HEK293T (cell line): ENCODE results near the gene VAV2.

Experiments used
- ARNT ChIP-seq: fragments of 450-650 bp; IDR thresholded peaks from 2 replicates; pipeline ENCODE4 v1.6.1; 2017; ENCODE audit warnings: mild to moderate bottlenecking
- BHLHE40 ChIP-seq: fragments of 450-650 bp; IDR thresholded peaks from 2 replicates; pipeline ENCODE4 v1.6.1; 2016; ENCODE audit warnings: mild to moderate bottlenecking, moderate library complexity, borderline replicate concordance
- ELF4 ChIP-seq: fragments of 450-650 bp; IDR thresholded peaks from 2 replicates; pipeline ENCODE4 v1.6.1; 2017; ENCODE audit warnings: antibody characterized with exemption
- FOXA1 ChIP-seq: fragments of 450-650 bp; IDR thresholded peaks from 2 replicates; pipeline ENCODE4 v1.6.1; 2016; ENCODE audit warnings: mild to moderate bottlenecking
- FOXK2 ChIP-seq: fragments of 450-650 bp; IDR thresholded peaks from 2 replicates; pipeline ENCODE4 v1.6.1; 2016; ENCODE audit warnings: mild to moderate bottlenecking
- FOXM1 ChIP-seq: fragments of 450-650 bp; IDR thresholded peaks from 2 replicates; pipeline ENCODE4 v1.6.1; 2017; ENCODE audit warnings: mild to moderate bottlenecking, borderline replicate concordance
- HDGF ChIP-seq: fragments of 450-650 bp; IDR thresholded peaks from 2 replicates; pipeline ENCODE4 v1.6.1; 2017; ENCODE audit warnings: antibody characterized with exemption, borderline replicate concordance
- TARDBP ChIP-seq: fragments of 450-650 bp; IDR thresholded peaks from 2 replicates; pipeline ENCODE4 v1.6.1; 2016

GRCh38 chr9:133918111-133918813 lies 73.9 kb downstream of the VAV2 start:
- TF ChIP-seq ELF4 = no peak
- no peak for TF ChIP-seq FOXK2
- TF ChIP-seq ARNT = no peak
- no peak for TF ChIP-seq TARDBP
- no peak for TF ChIP-seq BHLHE40
- no peak for TF ChIP-seq HDGF
- TF ChIP-seq FOXM1 = no peak
- no peak for TF ChIP-seq FOXA1
